Hematopoietic multipotent progenitor cell treated with erythropoietin and hydrocortisone succinate and interleukin-3 and kit ligand, for 15 days (in vitro differentiated cells): ENCODE results near the gene OTOF.

Experiments
- DNase-seq: peaks from one replicate; pipeline ENCODE4 v3.0.0-alpha.2; 2015; ENCODE audit warnings: low spot score

The OTOF gene

DNA sequence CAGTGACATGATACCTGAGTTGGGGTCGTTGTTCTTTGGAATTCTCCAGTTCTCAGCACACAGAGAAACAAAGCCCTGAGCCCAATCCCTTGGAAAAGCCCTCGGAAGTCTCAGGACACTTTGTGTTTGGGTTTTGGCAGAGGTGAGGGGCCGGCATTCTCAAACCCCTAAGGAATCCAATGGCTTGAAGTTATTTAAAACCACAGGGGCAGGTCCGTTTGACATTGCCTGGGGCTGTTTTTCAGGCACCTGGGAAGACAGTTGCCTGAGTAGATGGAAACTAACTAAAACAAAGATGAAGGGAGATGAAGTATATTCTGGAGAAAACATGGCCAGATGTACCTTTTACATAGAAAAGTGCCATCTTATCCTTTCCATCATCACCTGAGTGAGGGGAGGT, 22.5 kb upstream of the OTOF start:
- no peak for DNase-seq

DNA sequence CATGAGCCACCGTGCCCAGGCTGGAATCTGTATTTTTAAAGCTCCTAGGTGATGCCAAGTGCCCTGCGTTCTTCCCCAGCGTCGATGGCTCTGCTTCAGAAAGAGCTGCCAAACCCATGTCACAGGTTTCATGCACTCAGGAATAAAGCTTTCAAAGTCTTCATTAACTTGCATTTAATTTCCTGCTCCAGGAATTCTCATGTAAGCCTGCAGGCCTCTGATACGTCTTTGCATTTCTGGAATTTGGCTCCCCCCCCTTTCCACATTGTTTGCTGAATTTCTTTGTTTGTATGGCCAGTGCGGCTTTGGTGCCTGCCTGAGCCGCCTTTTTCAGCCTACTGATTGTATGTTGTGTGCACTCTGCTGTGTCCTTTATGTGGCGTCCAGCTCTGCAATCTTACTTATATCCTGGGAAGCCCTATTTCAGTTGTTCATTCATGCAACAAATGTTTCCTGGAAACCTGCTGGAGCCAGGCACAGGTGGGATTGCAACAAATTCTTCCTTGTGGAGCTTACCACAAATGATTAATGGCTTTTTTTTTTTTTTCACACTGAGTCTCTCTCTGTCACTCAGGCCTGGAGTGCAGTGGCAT, 17.9 kb upstream of the OTOF start:
- DNase-seq = no peak

DNA sequence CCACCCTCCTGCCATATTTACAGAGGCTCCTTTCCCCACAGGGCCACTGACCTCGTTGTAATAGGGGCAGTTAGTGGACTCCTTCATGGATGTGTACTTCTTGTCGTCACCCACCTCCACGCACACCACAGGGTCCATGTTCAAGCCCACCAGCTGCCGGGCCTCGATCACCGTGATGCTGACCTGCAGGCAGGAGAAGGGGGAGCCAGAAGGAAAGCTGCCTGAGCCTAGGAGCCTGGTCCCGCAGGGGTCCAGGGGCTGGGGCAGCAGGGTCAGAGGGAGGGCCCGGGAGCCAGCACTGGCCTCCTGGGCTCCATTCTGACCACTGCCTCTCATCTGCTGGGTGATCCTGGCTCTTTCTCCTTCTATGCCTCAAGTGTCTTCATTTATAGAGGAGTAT, 17.0 kb upstream of the OTOF start:
- DNase-seq = no peak

DNA sequence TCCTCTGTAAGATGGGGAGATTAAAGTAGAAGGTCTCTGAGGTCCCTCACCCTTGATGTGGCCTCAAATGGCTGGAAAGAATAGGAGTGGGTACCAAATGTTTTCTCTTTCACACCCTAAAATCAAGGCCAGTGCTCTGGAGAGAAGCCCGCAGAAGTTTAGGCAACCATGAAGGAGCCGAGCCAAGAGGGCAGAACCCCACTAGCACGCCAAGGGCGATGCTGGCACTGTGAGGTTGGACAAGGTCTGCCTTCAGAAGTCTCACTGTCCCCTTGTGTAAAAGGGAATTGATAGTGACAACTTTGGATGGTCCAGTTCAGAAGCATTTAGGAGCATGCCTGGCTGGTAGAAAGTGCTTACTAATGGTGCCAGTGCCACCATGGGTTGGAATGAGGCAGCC, 16.3 kb upstream of the OTOF start:
- no peak for DNase-seq

DNA sequence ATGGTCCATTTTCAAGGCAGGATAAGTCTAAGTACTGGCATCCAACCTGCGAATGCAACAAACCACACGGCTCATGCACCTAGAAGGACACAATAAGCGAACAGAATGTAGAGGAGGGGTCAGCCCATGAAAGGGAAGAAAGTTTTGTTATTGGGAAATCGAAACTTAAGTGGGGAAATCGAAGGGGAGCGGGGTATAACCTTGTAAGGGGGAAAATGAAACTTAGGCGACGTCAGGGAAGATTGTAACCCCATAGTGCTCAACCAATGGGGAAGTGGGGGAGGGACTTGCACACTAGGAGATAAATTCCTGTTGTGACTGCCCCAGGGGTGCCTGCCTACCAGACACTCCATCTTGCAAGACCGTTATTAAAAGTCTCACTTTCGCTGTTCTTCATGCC, 15.6 kb upstream of the OTOF start:
- DNase-seq = no peak

DNA sequence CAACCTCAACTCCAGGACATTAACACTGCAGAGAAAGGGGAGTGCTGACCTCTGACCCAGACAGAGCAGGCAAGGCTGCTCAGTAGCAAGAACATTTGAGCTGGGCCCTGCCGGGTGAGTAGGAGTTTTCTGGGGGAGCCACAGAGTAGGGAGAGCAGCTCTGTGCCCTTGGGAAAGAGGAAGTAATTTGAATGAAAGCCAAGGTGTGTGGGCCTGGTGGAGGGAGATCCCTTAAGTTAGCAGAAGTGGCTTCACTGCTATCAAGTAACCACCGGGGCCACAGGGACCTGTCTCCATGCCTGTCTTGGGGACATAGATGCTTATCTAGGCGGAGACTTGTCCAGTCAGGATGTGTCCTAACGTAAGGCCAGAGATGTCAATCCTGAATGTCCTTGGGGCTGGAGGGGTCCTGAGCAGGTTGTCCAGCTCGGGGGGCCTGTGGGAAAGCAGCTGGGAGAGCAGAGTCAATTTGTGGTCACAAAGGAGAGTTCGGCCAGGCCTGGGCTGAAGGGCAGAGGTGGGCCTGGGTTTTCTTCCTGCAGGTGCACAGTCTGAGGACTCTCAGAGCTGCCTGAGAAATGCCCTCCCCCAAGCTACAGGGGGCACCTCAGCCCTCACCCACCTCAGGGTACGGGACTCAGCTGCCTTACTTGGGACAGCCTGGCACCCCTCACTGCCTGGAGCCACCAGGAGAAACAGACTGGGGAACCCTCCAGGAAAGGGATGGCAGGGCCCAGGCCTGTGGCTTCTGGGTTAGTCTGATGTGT, 15.0 kb upstream of the OTOF start:
- no peak for DNase-seq

DNA sequence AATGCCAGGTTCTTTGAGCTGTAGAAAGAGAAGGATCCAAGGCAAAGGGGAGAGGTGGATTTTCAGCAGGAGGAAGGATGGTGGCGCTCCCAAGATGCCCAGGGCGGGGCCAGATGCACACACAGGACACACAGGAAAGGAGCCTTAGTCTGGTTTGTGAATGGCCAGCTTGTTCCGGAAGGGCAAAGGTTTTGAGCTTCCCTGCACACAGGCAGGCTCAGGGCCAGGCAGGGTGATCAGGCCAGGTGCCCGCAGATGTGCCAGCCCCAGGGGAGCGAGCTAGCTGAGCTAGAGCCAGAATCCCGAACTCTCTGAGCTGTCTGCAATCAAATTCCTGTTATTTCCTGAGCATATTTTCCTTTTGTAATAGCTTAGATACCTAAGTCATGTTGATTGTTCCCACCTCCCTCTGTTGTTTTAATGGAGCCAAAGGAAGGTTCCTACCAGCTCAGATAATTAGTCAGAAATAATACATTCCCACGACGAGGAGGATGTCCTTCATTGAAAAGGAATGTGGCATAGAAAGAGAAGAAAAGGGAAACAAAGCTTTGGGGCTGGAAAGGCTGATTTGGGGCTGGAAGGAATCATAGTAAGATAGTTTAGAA, 13.7 kb upstream of the OTOF start:
- DNase-seq = no peak

DNA sequence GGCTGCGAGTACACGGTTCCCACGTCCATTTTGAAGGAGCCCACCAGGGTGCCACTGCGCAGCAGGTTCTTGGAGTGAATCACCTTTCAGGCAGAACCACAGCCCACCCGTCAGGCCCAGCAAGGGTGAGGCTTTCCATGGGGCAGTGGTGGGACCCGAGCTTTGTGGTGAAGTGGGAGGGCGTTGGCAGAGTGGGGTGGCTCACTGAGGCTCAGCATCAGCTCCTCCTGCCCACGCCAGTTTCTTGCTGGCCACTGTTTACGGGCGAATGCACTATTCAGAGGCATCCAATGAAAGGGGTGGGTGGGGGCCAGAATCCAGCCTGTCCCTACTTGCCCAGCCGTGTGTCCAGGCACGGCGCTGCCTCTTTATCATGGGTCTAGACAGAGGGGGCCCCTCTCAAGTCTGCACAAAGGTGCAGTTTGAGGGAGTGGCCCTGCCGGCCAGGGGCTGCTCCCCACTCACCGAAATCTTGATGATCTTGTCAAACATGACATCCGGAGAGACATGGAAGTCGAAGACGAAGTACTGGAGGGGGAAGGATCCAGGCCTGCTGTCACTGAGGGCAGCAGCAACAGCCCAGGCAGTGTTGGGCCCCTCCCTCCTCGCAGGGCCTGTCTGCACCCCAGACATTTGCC, 11.4 kb upstream of the OTOF start:
- DNase-seq = no peak

DNA sequence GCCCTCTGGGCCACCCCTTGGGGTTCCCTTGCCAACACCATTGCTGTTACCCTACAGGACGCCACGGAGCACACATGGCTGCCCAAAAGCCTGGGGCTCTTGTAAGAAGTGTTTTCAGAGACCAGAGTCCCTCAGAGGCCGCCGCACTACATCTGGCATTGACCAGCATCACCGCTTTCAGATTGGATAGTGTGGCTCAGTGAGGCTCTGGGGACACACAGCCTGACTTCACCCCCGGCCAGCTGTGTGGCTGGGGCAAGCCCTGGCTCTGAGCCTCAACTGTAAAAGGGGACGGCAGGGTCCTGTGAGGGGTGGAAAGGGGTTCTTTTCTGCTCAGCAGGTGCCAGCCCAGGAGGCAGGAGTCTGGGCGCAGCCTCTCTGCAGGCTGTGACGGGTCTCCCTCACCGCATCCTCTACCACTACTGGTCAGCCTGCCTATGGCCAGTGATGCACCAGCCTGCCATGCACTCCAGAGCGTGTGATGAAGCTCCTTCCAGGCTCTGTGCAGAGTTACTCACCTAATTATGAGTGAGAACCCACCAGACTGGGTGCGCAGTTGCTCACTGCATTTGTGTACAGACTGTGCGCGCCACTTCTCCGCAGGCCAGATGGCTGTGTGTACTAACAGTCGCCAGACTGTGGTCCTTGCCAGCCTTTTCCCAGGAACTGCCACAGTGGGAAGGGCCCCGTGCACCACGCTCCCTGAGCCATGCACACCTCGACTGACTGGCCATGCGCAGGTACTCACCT, 10.7 kb upstream of the OTOF start:
- DNase-seq = no peak

DNA sequence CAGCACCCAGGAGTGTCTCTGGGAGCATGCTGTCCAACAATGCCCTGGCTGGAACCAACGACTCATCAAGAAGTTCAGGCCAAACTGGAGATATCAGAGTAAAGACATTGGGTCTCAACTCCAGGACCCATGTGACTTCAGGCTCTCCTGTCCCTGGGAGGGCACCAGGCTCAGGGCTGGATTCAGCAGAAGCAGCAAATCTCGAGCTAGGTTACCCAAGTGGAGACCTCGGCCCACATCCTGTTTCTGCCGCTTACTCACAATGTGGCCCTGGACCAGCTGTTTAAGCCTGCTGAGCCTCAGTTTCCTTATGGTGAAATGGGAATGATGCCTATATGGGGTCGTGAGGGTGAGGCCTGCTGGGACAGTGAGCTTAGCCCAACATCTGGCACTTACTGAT, 9.3 kb upstream of the OTOF start:
- DNase-seq = no peak

DNA sequence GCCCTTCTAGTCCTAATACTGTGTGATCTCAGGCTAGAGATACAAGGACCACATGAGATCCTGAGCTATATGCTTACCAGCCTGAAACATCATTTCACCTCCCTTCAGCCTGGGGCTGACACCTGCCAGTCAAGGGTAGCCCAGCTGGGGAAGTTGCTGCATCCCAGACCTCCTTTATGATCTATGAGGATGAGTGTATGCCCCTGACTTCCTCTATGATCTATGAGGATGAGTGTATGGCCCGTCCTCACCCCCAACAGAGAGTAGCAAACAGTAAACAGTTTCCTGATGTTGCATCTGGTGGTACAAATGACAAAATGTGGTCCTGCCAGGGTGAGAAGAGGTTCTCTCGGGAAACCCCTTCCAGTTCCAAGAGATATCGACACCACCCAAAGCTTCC, 8.9 kb upstream of the OTOF start:
- no peak for DNase-seq

DNA sequence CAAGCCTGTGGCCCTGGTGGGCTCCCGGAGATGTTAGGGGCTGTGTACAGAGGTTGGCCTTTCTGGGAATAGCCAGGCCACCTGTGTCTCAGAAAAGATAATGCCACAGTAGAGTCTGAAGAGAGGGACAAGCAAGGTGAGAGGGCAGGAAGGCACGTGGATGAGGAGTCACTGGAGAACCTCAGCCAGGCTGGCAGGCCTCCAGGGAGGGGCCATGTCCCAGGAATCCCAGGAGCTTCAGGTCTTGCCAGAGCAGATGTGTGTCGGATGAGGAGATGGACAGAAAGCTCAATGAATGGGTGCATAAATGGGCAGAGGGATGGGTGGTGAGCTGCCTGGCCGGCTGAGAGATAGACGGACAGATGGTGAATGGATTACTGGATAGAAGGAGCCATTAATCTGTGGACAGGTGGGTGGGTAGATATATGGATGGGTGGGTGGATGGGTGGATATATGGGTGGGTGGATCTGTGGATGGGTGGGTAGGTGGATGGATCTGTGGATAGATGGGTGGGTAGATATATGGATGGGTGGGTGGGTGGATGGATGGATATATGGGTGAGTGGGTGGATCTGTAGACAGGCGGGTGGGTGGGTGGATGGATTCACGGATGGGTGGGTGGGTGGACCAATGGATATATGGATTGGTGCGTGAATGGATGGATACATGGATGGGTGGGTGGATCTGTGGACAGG, 7.9 kb upstream of the OTOF start:
- DNase-seq = no peak

DNA sequence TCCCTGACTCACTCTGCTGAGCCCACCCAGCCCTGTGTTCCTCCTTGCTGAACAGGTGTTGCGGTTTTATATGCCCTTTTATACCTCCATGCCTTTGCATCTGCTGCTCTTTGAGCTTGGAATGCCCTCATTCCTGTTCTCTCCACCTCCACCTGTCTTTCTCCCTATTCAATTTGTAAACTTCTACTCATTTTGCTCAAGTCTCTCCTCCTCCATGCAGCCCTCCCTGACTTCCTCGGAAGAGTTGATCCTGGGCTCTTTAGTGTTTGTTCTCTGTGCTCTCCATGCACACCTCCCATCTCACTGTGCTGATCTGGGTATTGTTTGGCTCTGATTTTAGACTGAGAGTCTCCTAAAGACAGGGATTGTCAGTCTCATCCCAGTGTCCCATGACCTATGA, 7.2 kb upstream of the OTOF start:
- no peak for DNase-seq

DNA sequence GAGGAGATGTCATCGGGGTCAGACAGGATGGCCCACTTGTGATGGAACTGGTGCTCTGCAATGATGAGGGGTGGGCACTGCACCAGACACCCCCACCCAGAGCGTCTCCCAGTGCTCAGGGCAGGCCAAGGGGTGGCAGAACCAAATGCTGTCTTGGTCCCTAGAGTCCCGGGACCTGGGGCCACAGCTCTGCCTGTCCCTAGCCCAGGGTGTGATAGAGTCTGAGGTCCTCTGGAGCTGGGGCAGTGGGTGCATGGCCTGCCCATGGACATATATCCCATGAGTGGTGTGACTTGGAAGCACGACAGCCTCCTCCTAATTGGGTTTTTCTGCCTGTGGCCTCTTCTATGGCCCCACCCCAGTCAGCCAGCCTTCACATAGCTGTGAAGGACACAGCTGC, 6.7 kb upstream of the OTOF start:
- DNase-seq = no peak

DNA sequence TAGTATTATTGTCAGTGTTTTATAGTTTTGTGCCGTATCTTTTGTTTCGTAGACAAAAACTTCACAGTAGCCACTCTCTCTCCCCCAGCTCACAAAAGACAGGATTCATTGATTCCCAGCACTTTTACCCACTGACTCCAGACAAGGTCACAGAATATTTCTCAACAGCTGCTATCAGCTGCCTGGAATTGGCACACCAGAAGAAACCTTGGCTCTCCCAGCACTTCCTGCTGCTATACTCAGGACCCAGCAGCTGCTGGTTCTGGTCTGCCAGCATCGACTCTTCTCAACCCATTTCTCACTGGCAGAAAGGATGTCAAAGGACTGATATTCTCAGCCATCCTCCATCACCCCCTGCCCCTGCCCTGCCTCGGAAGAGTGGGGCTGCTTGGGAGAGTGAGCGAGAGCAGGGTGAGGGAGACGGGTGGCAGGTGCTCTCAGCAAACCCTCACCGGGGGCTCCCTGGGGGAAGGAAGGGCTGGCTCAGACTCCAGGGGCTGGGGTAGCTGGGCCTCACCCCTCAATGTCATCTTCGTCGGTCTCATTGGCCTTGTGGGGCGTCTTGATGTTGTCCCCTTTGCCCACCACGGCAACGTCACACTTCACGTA, 6.1 kb upstream of the OTOF start:
- no peak for DNase-seq

DNA sequence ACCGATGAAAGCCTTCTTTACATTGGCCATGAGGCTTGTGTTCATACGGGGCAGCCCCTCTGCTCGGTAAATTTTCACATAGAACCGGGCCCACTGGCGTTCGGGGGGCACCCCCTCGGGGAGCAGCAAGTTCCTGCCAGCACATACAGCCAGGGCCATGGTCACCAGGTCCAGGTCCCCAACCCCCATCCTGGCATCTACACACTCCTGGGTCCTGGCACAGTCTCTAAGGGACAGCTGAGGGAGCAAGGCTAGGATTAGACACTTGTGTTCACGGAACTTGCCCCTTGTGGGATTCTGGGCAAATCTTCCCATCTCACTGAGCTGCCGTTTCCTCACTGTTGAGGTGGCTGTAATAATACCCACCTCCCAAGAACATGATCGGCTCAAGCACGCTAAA, 5.6 kb upstream of the OTOF start:
- DNase-seq = no peak

DNA sequence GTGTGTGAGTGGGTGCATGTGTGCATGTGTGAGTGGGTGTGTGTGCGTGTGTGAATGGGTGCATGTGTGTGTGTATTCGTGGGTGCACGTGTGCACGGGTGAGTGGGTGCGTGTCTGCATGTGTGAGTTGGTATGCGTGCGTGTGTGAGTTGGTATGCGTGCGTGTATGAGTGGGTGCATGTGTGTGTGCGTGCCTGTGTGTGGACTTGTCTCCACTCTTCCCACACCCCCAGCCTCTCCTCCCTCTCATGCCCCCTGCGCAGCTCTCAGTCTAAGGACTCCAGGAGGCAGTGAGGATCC, 5.1 kb upstream of the OTOF start:
- DNase-seq = no peak

DNA sequence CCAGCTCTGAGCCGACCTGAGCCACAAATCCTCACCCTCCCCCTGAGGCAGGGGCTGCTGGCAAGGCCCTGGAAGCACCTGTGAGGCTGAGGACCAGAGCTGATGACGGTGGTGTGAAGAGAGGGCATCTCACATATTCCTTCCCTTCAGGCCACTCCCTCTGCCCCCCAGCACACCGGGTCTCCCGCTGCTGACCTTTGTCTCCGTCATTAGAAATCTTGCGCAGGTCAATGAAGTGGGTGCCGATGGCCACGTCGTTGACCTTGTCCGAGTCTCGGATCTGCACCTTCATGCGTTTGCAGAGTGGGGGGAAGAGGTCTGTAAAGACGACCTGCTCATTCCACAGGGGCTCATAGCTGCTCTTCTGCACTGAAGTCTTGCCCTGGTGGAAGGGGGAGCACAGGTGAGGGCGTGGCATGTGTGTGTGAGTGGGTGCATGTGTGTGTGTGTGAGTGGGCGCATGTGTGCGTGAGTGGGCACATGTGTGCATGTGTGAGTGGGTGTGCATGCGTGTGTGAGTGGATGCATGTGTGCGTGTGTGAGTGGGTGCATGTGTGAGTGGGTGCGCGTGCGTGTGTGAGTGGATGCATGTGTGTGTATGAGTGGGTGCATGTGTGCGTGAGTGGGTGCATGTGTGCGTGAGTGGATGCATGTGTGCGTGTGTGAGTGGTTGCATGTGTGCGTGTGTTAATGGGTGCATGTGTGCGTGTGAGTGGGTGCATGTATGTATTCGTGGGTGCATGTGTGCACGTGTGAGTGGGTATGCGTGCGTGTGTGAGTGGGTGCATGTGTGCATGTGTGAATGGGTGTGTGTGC, 4.5 kb upstream of the OTOF start:
- no peak for DNase-seq

DNA sequence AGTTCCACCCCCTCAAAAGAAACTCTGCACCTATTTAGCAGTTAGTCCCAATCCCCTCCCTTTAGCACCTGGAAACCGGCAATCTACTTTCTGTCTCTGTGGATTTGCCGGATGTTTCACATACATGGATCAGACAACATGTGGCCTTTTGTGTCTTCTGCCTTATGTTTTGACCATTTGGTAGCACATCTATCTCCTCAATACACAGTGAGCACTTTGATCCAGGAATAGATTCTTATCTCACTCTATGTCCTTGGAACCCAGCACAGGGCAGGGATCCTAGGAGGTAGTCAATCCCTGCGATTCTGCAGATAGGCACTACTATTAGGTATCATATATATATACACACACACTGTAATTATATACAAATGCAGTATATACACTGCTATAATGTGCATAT, 3.8 kb upstream of the OTOF start:
- DNase-seq = no peak

DNA sequence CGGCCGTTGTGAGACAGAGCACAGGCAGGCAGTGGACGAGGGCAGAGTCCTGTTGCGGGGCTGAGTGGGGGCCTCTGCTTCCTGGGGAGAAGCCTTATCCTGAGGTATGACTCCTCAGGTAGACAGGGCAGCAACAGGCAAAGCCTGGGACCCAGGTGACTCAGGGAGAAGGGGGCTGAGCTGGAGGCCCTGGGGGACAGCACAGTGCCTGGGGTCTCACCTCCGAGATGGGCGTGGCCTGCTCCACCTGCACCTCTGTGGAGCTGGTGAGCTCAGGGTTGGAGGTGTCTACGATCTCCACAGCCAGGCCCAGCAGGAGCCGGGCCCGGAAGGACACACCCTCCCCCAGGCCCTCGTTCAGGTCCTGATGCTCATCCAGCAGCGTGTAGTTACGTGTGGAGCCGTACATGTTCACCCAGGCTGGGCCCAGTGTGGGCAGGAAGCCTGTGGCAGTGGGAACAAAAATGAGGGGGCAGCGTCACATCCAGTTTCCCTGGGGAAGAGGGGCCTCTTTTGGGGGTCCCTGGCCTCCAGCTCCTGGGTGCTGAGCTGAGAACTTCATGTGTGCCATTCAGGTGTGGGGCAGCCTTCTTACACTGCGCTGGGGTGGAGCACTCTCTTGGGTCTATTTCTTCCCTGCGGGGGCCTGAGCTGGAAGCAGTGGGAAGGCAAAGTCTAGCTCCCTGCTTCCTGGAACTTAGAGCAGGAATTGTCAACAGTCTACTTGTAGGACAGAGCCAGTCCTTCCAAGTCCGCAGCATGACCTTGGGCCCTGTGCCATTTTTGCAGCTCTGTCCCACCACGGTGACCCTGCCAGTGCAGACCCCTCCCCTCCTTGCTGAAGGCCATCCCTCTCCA, 2.9 kb upstream of the OTOF start:
- no peak for DNase-seq
